HFF-Myc (cell line): Measurements from ENCODE around the gene SLC24A4.

Experiments used
- DNase-seq: peaks from one replicate; pipeline ENCODE4 v3.0.0-alpha.2; 2011; ENCODE audit warnings: low read depth; ENCODE audit errors: extremely low read depth
- H3K4me3 ChIP-seq: replicated peaks from 2 replicates; pipeline ENCODE4 v1.5.1; 2011; ENCODE audit warnings: low read depth, mild to moderate bottlenecking, control low read depth, low read length
- TF ChIP-seq, protein P1 (sequence below): IDR thresholded peaks from 2 replicates; pipeline ENCODE4 v1.5.1; 2012; ENCODE audit warnings: mild to moderate bottlenecking, low read depth, low read length, control low read depth; ENCODE audit errors: missing control alignments

The SLC24A4 gene

DNA sequence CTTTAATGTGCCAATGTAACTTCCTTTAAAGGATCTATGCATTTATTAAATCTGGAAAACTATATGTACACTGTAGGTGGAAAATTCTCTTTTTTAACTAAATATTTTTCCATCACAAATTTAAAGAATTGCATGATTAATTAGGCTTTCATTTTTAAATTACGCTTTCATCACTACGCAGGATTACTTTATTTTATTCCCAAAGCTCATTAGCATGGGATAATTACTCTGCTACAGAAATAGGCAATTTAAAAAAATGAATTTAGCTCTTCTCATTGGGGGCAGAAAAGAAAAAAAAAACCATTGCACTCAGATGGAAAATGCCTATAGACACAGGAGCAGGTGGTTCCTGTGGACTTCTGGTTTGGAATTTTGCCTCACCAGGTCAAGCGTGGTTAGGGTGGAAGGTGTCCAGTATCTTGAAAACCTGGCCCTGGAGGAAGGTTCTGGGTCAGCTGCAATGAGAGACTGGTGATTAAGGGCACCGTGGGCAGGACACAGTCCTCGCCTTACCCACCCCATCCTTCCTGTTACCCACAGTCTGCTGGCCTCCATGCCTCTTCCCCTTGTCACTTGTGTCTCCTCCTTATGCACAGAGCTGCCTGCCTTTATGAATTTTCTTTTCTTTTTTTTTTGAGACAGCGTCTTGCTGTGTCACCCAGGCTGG, 173.4 kb downstream of the SLC24A4 start:
- DNase-seq = no peak
- H3K4me3 ChIP-seq = no peak overlapping the region
- TF ChIP-seq, protein P1, sequence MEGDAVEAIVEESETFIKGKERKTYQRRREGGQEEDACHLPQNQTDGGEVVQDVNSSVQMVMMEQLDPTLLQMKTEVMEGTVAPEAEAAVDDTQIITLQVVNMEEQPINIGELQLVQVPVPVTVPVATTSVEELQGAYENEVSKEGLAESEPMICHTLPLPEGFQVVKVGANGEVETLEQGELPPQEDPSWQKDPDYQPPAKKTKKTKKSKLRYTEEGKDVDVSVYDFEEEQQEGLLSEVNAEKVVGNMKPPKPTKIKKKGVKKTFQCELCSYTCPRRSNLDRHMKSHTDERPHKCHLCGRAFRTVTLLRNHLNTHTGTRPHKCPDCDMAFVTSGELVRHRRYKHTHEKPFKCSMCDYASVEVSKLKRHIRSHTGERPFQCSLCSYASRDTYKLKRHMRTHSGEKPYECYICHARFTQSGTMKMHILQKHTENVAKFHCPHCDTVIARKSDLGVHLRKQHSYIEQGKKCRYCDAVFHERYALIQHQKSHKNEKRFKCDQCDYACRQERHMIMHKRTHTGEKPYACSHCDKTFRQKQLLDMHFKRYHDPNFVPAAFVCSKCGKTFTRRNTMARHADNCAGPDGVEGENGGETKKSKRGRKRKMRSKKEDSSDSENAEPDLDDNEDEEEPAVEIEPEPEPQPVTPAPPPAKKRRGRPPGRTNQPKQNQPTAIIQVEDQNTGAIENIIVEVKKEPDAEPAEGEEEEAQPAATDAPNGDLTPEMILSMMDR = no peak

DNA sequence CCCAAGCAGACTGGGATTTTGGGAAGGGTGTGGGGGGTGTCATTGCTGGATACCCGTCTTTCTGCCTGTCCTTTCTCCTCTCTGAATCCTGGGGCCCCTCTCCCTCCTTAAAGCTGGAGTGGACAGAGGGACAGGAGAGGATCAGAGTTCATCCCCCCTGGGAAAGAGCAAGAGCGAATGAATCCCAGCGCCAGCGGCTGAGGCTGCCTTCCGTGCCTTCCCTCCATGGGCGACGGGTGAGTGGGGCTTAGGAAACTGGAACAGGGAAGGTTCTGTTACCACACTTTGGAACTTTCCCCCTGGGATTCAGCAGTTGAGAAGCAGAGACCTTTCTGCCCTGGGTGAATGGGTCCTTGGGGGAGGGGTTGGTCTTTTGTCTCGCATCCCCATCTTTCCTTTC, 174.4 kb downstream of the SLC24A4 start:
- TF ChIP-seq, protein P1 = no peak
- DNase-seq = no peak

GRCh38 chr14:92499234-92499633, 176.3 kb downstream of the SLC24A4 start:
- TF ChIP-seq, protein P1 = no peak
- H3K4me3 ChIP-seq = no peak overlapping the region
- no peak for DNase-seq

More for the DNA sequence above, 174.4 kb downstream of the SLC24A4 start:
- H3K4me3 ChIP-seq = no peak overlapping the region

- TF ChIP-seq, protein P1 = no peak
- H3K4me3 ChIP-seq = no peak overlapping the region
- DNase-seq = no peak
These were observed 177.6 kb downstream of the SLC24A4 start for GRCh38 chr14:92500491-92500941.

DNA sequence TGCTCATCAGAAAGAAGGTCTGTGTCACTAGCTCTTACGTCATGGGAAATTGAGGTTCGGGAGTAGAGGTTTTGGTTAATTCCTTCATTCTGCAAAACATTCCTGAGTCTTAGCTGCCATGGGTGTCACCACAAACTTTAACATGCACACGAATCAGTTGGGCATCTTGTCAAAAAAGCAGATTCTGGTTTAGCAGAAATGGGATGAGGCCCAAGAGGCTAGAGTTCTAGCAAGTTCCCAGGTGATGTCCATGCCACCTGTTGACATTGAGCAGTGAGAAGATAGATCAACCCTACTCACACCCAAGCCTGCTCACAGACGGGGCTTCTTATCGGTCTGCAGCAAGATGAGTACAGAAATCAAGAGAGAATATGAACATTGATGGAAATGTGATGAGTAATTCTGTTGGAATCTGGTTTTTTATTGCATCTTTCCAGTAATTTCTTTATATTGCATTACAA, 179.0 kb downstream of the SLC24A4 start:
- no peak for DNase-seq
- no peak overlapping the region for H3K4me3 ChIP-seq
- TF ChIP-seq, protein P1 = no peak

- H3K4me3 ChIP-seq = no peak overlapping the region
- no peak for DNase-seq
- TF ChIP-seq, protein P1 = no peak
These were observed 179.7 kb downstream of the SLC24A4 start for GRCh38 chr14:92502541-92503286.
